A549 (cell line): Measurements from ENCODE around the gene PYGO2. TPM values are rescaled to one million over a fixed set of nuclear protein-coding genes. Genes with fewer than 3 reads are reported as not detected.

ENCODE experiments used
- ATAC-seq, 2 experiments: fragments of 200-7000 bp in 1 of 2; fragments of >200 bp in 1 of 2; cut with Nextera tagmentation in 1 of 2; cut with Tn5 transposase in 1 of 2; 3 replicates each; pipeline versions ENCODE4 v1.8.0 to v1.9.1; 2018 to 2020; ENCODE audit warnings: mild to moderate bottlenecking in 1 of 2, moderate library complexity in 1 of 2
- CTCF ChIA-PET: fragments of 300-600 bp; sonication (Branson Sonifier 250); formaldehyde crosslinking; extraction: SDS; loops from one replicate; lab custom pipeline; 2021; ENCODE audit warnings: antibody characterized with exemption, inconsistent platforms; lab: Yijun Ruan, JAX
- POLR2A ChIA-PET: fragments of 350-600 bp; formaldehyde crosslinking; extraction: SDS; loops from one replicate; lab custom pipeline; 2021; ENCODE audit warnings: antibody characterized with exemption, inconsistent platforms; lab: Yijun Ruan, JAX
- DNase-seq, 2 experiments: peaks; one replicate each; pipeline versions ENCODE4 v3.0.0 to v3.0.0-alpha.2; 2011 to 2016; ENCODE audit warnings: low read depth in 1 of 2, low spot score in 1 of 2
- FAIRE-seq: peaks from 2 replicates; lab custom pipeline; 2011; peaks lifted over from hg19 to GRCh38; lab: Jason Lieb, UNC
- H3K27ac ChIP-seq, 2 experiments: fragments of >200 bp; sonication (Bioruptor Twin); formaldehyde crosslinking; 3 replicates each; pipeline ENCODE4 v1.5.1; 2016 to 2017
- H3K4me1 ChIP-seq: fragments of >200 bp; sonication (Bioruptor Twin); formaldehyde crosslinking; 3 replicates; pipeline ENCODE4 v1.6.1; 2016
- H3K4me2 ChIP-seq: fragments of >200 bp; sonication (Bioruptor Twin); formaldehyde crosslinking; 3 replicates; pipeline ENCODE4 v1.6.1; 2016
- H3K4me3 ChIP-seq: fragments of >200 bp; sonication (Bioruptor Twin); formaldehyde crosslinking; 3 replicates; pipeline ENCODE4 v1.5.1; 2016
- H3K9me3 ChIP-seq: fragments of >200 bp; sonication (Bioruptor Twin); formaldehyde crosslinking; 3 replicates; pipeline ENCODE4 v1.6.1; 2016
- CBX2 ChIP-seq: fragments of 200-600 bp; sonication (generic); IDR thresholded peaks from 2 replicates; pipeline ENCODE4 v1.6.1; 2016; ENCODE audit warnings: low read depth, mild to moderate bottlenecking, borderline replicate concordance
- CBX8 ChIP-seq: fragments of 200-600 bp; sonication (generic); IDR thresholded peaks from 2 replicates; pipeline ENCODE4 v1.6.1; 2016
- CEBPB ChIP-seq, 2 experiments: fragments of >200 bp in 1 of 2; sonication (Bioruptor Twin) in 1 of 2; formaldehyde crosslinking in 1 of 2; IDR thresholded peaks; 2 replicates each; pipeline ENCODE4 v1.6.1; 2012 to 2016
- E2F6 ChIP-seq: IDR thresholded peaks from 2 replicates; pipeline ENCODE4 v1.6.1; 2012; ENCODE audit warnings: low read depth, borderline replicate concordance
- EHF ChIP-seq: fragments of 250-450 bp; sonication (Bioruptor Pico); IDR thresholded peaks from 2 replicates; pipeline ENCODE4 v1.5.0; 2020; ENCODE audit warnings: mild to moderate bottlenecking
- EP300 ChIP-seq, 2 experiments: fragments of >200 bp; sonication (Bioruptor Twin); formaldehyde crosslinking; IDR thresholded peaks; 2 replicates in 1 of 2; 3 replicates in 1 of 2; pipeline ENCODE4 v1.6.1; 2016 to 2017
- ESRRA ChIP-seq: fragments of 150-350 bp; IDR thresholded peaks from 2 replicates; pipeline ENCODE4 v1.6.1; 2014; ENCODE audit warnings: mild to moderate bottlenecking, low read length, borderline replicate concordance
- FOXS1 ChIP-seq: fragments of 250-450 bp; sonication (Bioruptor Pico); IDR thresholded peaks from 2 replicates; pipeline ENCODE4 v1.5.0; 2020; ENCODE audit warnings: mild to moderate bottlenecking, moderate library complexity
- GATA3 ChIP-seq: IDR thresholded peaks from 2 replicates; pipeline ENCODE4 v1.6.1; 2012; ENCODE audit warnings: borderline replicate concordance
- HDAC2 ChIP-seq: fragments of 200-600 bp; sonication (generic); IDR thresholded peaks from 2 replicates; pipeline ENCODE4 v1.6.1; 2016
- HOXB13 ChIP-seq: fragments of 250-450 bp; sonication (Bioruptor Pico); IDR thresholded peaks from 2 replicates; pipeline ENCODE4 v1.5.0; 2020; ENCODE audit warnings: low read depth, mild to moderate bottlenecking, moderate library complexity
- JUN ChIP-seq, 2 experiments: fragments of >200 bp; sonication (Bioruptor Twin); formaldehyde crosslinking; IDR thresholded peaks; 2 replicates in 1 of 2; 3 replicates in 1 of 2; pipeline ENCODE4 v1.6.1; 2016 to 2017
- MAZ ChIP-seq: fragments of 150-350 bp; IDR thresholded peaks from 2 replicates; pipeline ENCODE4 v1.6.1; 2014; ENCODE audit warnings: antibody characterized with exemption, low read depth, low read length, borderline replicate concordance
- MYC ChIP-seq: IDR thresholded peaks from 2 replicates; pipeline ENCODE4 v1.6.1; 2012; ENCODE audit warnings: mild to moderate bottlenecking, inconsistent platforms, low read length, improper control_type of control experiment, borderline replicate concordance
- NFE2L2 ChIP-seq: fragments of 150-350 bp; conservative IDR thresholded peaks from 2 replicates; pipeline ENCODE4 v1.6.1; 2014; ENCODE audit warnings: low read length
- NR3C1 ChIP-seq: fragments of >200 bp; sonication (Bioruptor Twin); formaldehyde crosslinking; IDR thresholded peaks from 3 replicates; pipeline ENCODE4 v1.6.1; 2017
- PBX3 ChIP-seq: IDR thresholded peaks from 2 replicates; pipeline ENCODE4 v1.6.1; 2012
- PHF8 ChIP-seq: fragments of 200-600 bp; sonication (generic); IDR thresholded peaks from 2 replicates; pipeline ENCODE4 v1.6.1; 2016; ENCODE audit warnings: low read depth, mild to moderate bottlenecking, antibody characterized with exemption, moderate library complexity, borderline replicate concordance
- RAD21 ChIP-seq, 2 experiments: fragments of >200 bp in 1 of 2; sonication (Bioruptor Twin) in 1 of 2; formaldehyde crosslinking in 1 of 2; IDR thresholded peaks in 1 of 2; conservative IDR thresholded peaks in 1 of 2; 2 replicates in 1 of 2; 3 replicates in 1 of 2; pipeline ENCODE4 v1.6.1; 2012 to 2018; ENCODE audit warnings: inconsistent platforms in 1 of 2
- REST ChIP-seq: fragments of 200-600 bp; sonication (generic); IDR thresholded peaks from 2 replicates; pipeline ENCODE4 v1.6.1; 2016; ENCODE audit warnings: antibody characterized with exemption, mild to moderate bottlenecking, moderate library complexity
- SMC3 ChIP-seq: fragments of >200 bp; sonication (Bioruptor Twin); formaldehyde crosslinking; IDR thresholded peaks from 3 replicates; pipeline ENCODE4 v1.6.1; 2018; ENCODE audit warnings: inconsistent platforms
- SREBF2 ChIP-seq: fragments of 450-650 bp; IDR thresholded peaks from 2 replicates; pipeline ENCODE4 v1.6.1; 2014; ENCODE audit warnings: mild to moderate bottlenecking, moderate library complexity
- ZNF302 ChIP-seq: fragments of 250-450 bp; sonication (Bioruptor Pico); IDR thresholded peaks from 2 replicates; pipeline ENCODE4 v1.9.0; 2021; ENCODE audit warnings: inconsistent platforms, mild to moderate bottlenecking, moderate library complexity
- ZSCAN20 ChIP-seq: fragments of 250-450 bp; sonication (Bioruptor Pico); IDR thresholded peaks from 2 replicates; pipeline ENCODE4 v1.8.0; 2022; ENCODE audit warnings: mild to moderate bottlenecking, moderate library complexity
- whole genome bisulfite sequencing: methylation state at CpG from one replicate; pipeline ENCODE4 v1.1.6; 2017; ENCODE audit errors: missing lambda C conversion rate; 5-methylcytosine and 5-hydroxymethylcytosine counted together
- polyA plus RNA-seq, 4 experiments: library from polyadenylated mRNA; depleted of rRNA in 3 of 4; stranded (reverse); fragments of >200 nt; fragmentation: RNase III in 1 of 4; extraction: RNeasy Plus Mini Kit Qiagen cat#74134 plus additional on column Dnase treatment in 1 of 4; gene quantifications; 2 replicates in 3 of 4; 3 replicates in 1 of 4; pipeline ENCODE4 v1.2.3, GENCODE V29; 2011 to 2017
- TF ChIP-seq, protein P1 (sequence below): fragments of >200 bp; sonication (Bioruptor Twin); formaldehyde crosslinking; IDR thresholded peaks from 3 replicates; pipeline ENCODE4 v1.5.1; 2016

PYGO2 gene
- polyA plus RNA-seq, 2 of the 4 experiments (the other 2 are of a cell fraction): 18.3 to 24.6 TPM

GRCh38 chr1:154993572-154994268 lies 32.1 kb upstream of the PYGO2 start, which contains the start of gene LENEP:
Gene LENEP (plus strand): TSS chr1:154993586. CDS start chr1:154993608, 22 bp downstream.
- Histone ChIP-seq H3K9me3 (no peaks in the 10 kb centered on the region), H3K27ac (peak within 1 kb of the TSS; percentile 35 to 63; a peak in 5 of 6 replicates), H3K4me2 (no peak within 1 kb of the TSS), H3K4me3 (no peak within 1 kb of the TSS), H3K4me1 (peaks cover 31% of the 10 kb centered on the region)
- FAIRE-seq (no peak), ATAC-seq (peak; percentile 7 to 25; a peak in 3 of 6 replicates), DNase-seq (no peak)
- CTCF ChIA-PET: interaction anchor here (1.4 kb wide), 1 partner anchor 91 kb away, joined by 7 read pairs; no protein-coding TSS in a partner anchor
- 89% methylated on average over 7 of the region's 8 CpGs for WGBS
- TF ChIP-seq NR3C1: no peak
- TF ChIP-seq JUN (IDR thresholded peaks at IDR 0.05): 0 out of 5 replicates have a peak, but pooled peaks of 1 of the 2 experiments have one; percentile 15
- TF ChIP-seq SMC3: no peak
- TF ChIP-seq HOXB13 (CRISPR knock-in tag): no peak
- no peak for TF ChIP-seq CBX2
- TF ChIP-seq ZSCAN20 (CRISPR knock-in tag): no peak
- TF ChIP-seq NFE2L2: no peak
- no peak for TF ChIP-seq PHF8
- 0 out of 2 replicates have a peak, but pooled peaks have one; percentile 39 for TF ChIP-seq PBX3
- TF ChIP-seq EHF (CRISPR knock-in tag): no peak
- TF ChIP-seq ZNF302: no peak
- TF ChIP-seq E2F6: no peak
- POLR2A ChIA-PET: interaction anchor here (0.6 to 6.0 kb wide), 6 partner anchors 9 to 60 kb away, joined by 3 to 91 read pairs (median 6); partner anchors contain the start of genes CKS1B, FLAD1, PBXIP1 and SHC1

GRCh38 chr1:154992721-154993571 lies 31.4 kb upstream of the PYGO2 start:
- CTCF ChIA-PET: no interaction called here
- no peak for FAIRE-seq
- H3K4me3 ChIP-seq: no peak overlapping the region
- WGBS: 85% methylated on average over 14 of the region's 14 CpGs
- POLR2A ChIA-PET: interaction anchor here (0.6 to 6.0 kb wide), 6 partner anchors 8 to 60 kb away, joined by 3 to 91 read pairs (median 6); partner anchors contain the start of genes CKS1B, FLAD1, PBXIP1 and SHC1
- peaks cover 29% of the 10 kb centered on the region for H3K4me1 ChIP-seq
- H3K4me2 ChIP-seq: no peak overlapping the region
- no peaks in the 10 kb centered on the region for H3K9me3 ChIP-seq
- H3K27ac ChIP-seq: peak overlapping the region; percentile 16 to 63; a peak in 4 of 6 replicates
- ATAC-seq: peak; percentile 70 to 75
- peak in 1 of 2 experiments; percentile 63 for DNase-seq
- no peak for TF ChIP-seq NFE2L2
- TF ChIP-seq CEBPB (IDR thresholded peaks at IDR 0.05): no peak
- TF ChIP-seq GATA3: no peak
- no peak for TF ChIP-seq ZSCAN20 (CRISPR knock-in tag)
- no peak for TF ChIP-seq CBX8
- no peak for TF ChIP-seq MYC
- no peak for TF ChIP-seq HDAC2
- TF ChIP-seq ESRRA: no peak
- no peak for TF ChIP-seq EP300 (IDR thresholded peaks at IDR 0.05)
- TF ChIP-seq NR3C1: no peak
- TF ChIP-seq FOXS1: no peak
- TF ChIP-seq MAZ: no peak
- TF ChIP-seq ZNF302: no peak
- TF ChIP-seq PBX3: no peak
- TF ChIP-seq RAD21 (conservative IDR thresholded peaks at IDR 0.05 in 1 of 2, IDR thresholded peaks at IDR 0.05 in 1 of 2): peak in 1 of 2 experiments; percentile 30; a peak in 2 of 5 replicates
- TF ChIP-seq SREBF2: no peak
- no peak for TF ChIP-seq REST
- TF ChIP-seq SMC3: peak; percentile 41; the same call in 1 of the 3 replicates
- TF ChIP-seq, protein P1, sequence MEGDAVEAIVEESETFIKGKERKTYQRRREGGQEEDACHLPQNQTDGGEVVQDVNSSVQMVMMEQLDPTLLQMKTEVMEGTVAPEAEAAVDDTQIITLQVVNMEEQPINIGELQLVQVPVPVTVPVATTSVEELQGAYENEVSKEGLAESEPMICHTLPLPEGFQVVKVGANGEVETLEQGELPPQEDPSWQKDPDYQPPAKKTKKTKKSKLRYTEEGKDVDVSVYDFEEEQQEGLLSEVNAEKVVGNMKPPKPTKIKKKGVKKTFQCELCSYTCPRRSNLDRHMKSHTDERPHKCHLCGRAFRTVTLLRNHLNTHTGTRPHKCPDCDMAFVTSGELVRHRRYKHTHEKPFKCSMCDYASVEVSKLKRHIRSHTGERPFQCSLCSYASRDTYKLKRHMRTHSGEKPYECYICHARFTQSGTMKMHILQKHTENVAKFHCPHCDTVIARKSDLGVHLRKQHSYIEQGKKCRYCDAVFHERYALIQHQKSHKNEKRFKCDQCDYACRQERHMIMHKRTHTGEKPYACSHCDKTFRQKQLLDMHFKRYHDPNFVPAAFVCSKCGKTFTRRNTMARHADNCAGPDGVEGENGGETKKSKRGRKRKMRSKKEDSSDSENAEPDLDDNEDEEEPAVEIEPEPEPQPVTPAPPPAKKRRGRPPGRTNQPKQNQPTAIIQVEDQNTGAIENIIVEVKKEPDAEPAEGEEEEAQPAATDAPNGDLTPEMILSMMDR: peak; percentile 29
